ENCODE measurements around the gene FANCI.
"Not testable (repeated sequence)": the region's sequence is repeated elsewhere in the genome, so short reads cannot be mapped to it uniquely, and the experiment has no call there.

FANCI gene

DNA sequence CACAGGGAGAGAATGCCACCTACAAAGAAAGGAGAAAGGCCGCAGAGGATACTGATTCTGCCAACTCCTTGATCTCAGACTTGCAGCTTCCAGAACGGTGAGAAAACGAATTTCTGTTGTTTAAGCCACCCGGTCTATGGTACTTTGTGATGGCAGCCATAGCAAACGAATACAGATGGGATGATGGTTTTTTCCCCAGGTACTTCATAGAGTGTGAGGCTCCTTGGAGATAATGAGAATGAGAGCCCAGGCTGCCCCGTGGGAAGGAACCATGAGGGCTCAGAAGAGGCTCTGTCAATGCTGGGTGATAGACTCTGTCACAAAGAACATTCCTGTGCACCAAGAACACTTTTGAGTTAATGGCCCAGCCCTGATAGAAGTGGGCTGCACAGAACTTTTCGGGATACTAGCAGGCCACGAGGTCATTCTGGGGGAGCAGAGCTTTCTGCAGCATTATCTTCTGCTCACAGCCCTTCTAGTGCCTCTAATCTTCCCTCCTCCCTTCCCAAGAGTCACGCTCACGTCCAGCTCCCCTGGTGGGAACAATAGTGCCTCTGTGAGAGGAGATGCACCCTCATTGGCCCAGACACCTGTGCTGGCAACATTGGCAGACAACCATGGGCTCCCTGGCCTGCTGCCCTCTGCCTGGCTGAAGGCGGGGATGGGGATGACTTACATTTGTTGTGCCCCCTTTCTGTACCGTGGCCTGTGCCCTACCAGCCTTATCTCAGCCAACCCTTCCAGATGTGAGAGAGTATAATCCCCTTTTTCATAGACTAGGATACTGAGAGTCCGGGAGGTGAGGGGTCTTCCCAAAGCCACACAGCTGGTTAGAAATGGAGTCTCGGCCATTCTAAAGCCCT, 17.2 kb upstream of the FANCI start:
- DNase-seq = no peak

DNA sequence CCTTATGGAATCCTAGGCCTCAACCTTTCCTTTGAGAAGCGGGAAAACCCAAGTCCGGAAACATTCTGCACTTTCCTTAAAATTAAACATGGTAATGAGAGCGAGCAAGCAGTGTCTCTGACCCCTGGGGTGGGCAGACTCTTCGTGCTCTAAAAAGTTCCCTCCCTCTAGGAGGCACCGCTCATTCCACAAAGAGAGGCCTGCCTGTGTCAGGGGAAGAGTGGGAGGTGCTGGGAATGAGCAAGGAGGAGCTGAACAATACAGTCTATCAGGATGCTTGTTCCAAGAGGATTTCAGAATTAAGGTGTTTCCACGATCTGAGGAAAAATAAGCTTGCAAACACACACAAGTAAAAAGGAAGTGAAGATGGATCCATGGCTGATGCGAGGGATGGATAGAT, 16.4 kb upstream of the FANCI start:
- no peak for DNase-seq

DNA sequence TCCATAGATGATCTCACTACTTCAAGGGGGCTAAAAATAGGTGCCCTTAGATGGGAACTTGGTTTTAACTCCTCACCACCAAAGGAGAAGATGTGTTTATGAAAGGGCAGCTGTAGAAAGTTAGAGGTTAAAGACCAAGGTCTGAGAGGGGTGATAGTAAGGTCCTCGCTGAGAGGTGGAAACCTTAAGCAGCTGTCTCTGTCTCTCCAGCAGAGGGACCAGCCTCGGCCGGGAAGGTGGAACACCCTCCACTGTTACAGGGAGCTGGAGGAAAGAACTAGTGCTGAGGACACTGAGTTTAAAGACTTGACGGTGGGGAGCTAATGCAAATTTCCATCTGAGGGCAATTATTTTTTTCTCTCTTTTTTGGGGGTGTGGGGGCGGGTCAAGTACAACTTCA, 13.5 kb upstream of the FANCI start:
- no peak for DNase-seq

DNA sequence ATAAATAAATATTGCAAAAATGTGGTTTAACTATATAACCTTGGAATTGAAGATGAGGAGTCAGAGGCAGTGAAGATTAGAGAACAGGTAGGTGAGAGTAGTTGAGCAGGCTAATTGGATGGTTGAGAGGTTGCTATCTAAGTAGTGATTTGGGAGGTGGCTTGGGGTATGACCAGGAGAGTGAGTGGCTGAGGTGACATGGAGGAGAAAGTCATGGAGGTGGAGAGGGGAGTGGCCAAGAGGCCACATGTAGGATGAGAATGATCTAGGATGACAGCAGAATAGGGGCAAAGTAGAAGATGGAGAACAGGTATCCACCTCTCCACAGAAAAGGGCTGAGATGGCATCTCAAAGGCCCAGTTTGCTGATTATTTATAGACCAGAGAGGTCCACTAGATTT, 11.9 kb upstream of the FANCI start:
- DNase-seq = no peak

DNA sequence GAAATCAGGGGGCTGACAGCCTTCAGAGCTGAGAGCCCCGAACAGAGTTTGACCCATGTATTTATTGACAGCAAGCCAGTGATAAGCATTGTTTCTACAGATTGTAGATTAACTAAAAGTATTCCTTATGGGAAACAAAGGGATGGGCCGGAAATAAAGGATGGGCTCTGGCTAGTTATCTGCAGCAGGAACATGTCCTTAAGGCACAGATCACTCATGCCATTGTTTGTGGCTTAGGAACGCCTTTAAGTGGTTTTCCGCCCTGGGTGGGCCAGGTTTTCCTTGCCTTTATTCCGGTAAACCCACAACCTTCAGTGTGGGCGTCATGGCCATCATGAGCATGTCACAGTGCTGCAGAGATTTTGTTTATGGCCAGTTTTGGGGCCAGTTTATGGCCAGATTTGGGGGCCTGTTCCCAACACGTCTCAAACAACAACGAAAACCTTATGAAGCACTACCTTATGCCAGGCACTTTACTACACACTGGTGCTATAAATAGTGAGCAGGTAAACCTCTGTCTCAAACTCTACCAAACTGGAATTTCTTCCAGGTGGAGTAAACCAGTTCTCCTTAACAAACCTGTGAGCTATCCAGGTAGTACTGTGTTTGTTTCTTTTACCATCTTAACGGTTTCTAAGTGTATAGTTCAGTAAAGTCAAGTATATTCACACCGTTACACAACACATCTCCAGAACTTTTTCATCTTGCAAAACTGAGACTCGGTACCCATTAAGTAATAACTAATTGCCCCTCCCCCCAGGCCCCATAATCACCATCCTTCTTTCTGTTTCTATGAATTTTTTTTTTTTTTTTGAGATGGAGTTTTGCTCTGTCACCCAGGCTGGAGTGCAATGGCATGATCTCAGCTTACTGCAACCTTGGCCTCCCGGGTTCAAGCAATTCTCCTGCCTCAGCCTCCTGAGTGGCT, 3.6 kb upstream of the FANCI start:
- not testable (repeated sequence) for DNase-seq

DNA sequence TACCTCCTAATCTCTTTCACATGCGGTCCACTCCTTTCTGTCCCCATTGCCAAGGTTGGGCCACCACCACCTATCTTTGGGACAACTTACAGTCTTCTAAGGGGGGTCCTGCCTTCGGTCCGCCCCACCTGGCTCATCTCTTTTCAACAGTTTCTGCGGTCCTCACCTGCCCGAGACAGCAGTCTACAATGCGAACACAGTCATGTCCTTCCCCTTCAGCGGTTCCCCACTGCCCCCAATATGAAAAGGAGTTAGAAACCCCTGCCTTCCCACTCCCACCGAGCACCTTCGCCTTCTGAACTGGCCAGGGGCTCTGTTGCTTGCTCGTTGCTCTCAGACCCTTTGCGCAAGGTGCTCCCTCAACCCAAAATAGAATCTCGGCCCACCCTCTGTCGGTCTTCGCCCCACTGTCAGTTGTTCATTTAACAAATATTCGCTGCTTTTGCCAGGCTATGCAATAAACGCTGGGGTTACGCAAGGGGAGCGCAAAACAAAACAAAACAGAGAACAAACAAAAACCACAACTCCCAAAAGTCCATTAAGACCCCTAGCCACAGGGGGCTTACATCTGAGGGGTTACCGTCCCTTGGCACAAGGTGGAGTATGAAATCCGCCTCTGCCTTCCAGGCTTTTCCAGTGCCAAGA, 611 bp upstream of the FANCI start:
- no peak for DNase-seq

DNA sequence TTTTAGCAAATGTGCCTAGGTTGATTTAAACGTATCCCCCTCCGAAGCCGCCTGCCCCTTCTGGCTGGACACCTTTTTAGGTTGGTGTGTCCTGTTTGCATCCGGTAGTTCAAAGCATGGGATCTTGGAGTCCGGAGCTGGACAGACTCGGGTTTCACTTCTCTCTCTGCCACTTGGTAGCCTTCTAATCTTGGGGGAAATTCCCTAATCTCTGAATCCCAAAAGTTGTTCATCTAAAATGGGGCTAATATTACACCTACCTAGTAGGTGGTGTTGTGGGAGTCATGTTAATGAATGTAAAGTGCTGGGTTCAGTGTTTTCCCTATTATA, 760 bp downstream of the FANCI start:
- DNase-seq = no peak

DNA sequence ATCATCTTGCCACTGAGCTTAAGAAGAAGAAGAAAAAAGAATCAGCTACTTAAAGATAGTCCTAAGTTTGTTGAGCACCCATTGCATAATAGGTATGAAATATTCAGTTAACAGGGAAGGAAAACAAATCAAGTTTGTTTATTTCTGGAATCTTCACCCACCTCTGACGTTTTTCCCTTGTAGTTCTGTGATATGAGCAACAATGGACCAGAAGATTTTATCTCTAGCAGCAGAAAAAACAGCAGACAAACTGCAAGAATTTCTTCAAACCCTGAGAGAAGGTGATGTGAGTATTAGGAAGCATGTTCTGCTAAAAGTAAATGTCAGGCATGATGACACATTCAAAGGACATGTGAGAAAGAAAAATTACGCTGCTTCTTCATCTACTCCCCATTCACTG, 3.7 kb downstream of the FANCI start:
- no peak for DNase-seq

DNA sequence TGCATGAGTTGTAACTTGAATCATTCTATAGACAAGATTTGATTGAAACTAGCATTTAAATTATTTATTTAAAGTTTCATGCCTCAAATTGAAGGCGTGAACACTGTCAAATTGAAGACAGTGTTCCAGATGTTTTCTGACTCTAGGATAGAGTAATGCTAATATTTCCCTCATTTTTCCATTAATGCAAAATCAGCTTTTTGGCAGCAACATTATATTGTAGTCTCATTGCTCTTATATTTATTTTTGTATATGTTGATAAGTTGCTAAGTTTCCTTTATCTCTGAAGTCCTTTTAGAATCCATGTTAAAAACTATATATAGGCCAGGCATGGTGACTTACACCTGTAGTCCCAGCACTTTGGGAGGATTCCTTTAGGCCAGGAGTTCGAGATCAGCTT, 4.8 kb downstream of the FANCI start:
- DNase-seq = no peak

DNA sequence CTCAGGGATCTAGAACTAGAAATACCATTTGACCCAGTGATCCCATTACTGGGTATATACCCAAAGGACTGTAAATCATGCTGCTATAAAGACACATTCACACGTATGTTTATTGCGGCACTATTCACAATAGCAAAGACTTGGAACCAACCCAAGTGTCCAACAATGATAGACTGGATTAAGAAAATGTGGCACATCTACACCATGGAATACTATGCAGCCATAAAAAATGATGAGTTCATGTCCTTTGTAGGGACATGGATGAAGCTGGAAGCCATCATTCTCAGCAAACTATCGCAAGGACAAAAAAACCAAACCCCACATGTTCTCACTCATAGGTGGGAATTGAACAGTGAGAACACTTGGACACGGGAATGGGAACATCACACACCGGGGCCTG, 6.4 kb downstream of the FANCI start:
- DNase-seq = not testable (repeated sequence)

DNA sequence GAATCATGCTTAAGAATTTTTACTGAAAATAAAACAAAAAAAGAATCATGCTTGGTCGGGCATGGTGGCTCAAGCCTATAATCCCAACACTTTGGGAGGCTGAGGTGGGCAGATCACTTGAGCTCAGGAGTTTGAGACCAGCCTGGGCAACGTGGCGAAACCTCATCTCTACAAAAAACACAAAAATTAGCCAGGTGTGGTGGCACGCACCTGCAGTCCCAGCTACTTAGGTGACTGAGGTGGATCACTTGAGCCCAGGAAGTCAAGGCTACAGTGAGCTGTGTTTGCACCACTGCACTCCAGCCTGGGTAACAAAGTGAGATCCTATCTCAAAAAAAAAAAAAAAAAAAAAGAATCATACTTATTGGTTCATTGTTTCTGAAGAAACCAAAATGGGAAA, 33.5 kb downstream of the FANCI start:
- not testable (repeated sequence) for DNase-seq

DNA sequence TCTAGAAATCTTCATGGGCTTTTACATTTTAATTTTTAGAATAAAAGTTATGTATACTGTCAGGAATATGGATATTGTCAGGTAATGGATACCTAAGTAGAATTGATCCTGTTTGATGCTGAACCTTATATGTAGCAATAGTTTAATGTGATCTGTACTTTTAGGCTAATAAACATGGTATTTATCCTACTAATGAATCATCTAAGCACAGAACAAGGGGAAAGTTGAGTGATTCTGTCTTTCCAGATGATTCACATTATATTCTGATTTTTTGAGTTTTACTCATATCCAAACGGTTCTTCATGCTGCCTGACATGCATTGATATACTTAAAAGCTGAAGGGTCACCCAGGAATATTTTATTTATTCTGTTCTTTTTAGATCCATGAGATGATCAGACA, 34.5 kb downstream of the FANCI start:
- DNase-seq = no peak

DNA sequence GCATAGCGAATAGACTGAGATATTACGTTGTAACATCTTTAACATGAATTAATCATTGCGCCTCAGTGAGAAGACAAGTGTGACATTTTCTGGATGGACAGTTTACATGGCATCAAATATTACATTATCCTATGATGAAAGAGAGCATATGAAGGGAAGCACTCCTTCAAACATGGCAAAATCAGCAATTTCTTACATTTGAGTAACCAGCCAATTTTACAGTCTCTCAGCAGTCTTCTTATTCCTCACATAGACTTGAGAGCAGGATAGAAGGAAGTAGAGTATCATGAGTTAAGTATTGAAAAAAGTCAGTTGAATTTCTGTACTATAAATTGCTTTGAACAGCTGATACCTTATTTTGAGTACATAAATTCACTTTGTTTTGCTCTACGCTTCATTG, 38.9 kb downstream of the FANCI start:
- no peak for DNase-seq

DNA sequence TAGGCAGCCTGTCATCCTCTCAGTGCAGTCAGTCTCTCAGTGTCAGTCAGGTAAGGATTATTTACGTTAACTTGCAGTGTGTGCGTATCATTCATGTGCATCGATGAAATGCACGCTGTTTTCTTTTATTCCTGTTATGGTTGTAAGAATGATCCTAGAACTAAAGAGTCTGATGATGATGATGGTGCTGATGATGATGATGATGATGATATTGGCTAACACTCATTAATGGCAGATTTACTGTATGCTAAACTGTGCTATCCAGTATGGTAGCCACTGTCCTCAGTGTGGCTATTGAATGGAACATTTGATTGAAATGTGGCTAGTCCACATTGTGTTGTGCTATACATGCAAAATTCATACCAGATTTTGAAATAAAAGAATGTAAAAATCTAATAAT, 39.4 kb downstream of the FANCI start:
- no peak for DNase-seq

DNA sequence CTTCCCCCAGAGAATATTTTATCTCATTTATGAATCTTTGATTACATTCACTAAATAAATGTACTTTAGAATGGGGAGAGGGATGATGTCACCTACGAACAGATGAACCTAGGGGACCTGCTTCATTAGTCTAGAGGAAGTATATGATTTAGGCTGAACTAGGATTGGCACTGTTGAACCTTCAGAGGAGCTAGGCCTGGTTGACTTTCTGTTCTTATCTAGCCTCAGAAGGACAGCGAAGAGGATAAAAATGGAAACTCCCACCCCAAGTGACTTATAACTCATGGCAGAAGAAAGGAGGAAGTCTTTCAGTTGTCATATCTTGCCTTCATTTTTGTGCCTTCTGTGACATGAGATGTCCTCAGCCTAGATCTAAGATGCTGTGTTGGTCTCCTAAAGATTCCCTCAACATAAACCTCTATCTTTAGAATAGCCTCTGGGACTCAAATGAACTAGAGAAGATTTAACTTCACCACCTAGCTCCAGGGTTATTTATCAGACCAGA, 48.2 kb downstream of the FANCI start:
- DNase-seq = no peak

DNA sequence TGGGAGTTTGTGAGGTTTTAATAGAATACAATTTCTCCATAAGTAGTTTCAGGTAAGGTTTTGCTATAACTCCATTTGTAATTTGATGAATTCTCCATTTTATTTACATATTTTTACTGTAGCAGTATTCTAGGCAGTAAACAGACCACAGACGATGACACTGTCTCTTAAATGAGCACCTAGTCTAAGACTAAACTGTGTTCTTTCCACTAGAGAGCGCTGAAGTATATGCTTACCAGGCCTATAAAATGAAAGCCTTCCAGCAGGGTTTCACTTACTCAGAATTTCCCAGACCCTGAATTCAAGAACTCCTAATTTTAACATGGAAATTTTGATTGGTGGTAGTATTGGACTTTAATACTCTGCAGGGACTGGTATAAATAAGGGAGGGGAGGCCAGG, 49.2 kb downstream of the FANCI start:
- DNase-seq = no peak

DNA sequence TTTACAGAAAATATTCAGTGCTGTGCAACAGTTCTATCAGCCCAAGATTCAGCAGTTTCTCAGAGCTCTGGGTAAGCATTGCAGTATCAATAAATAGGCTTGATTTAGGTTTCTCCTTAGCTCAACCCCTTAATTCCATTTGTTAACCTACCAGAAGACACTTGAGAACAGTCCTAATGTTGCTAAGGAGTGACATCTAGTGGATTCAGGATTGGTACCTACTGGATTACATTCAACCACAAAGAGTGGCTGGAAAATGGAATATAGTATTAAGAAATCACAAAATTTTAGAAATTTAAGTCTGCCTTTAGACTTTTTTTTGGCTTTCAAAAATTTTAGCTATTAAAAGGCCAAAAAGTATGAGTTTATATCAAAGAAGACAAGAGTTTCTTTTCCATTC, 56.1 kb downstream of the FANCI start:
- DNase-seq = no peak

DNA sequence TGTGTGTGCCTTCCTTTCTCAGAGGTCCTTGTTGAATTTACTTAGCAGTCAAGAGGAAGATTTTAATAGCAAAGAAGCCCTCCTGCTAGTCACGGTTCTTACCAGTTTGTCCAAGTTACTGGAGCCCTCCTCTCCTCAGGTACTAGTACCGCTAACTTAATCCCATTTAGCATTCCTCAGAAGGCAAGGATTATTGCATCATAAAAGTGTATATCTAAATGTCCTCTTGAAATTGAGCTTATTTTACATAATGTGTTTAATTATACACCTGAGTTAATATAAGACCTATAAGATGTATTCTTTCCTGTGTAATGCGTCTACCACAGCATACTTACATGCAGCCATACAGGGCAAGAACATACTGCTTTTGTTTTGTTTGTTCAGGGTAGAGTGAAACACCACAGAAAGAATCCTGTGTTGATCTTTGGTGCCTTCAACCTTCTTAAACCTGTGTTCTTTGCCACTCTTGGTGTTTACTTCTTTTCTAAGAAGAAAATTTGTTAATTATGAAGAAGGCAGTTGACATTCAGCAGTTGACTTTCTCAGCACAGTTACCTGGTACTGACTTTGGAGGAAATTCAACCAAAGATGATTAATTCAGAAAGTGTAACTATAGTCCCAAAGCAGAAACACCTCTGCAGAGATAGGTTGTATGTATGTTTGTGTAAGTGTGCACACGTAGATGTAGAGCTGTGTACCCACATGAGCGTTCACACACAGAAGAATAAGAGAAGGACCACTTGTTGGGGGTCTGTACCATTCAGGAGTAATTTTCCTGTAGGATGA, 57.7 kb downstream of the FANCI start:
- DNase-seq = no peak

DNA sequence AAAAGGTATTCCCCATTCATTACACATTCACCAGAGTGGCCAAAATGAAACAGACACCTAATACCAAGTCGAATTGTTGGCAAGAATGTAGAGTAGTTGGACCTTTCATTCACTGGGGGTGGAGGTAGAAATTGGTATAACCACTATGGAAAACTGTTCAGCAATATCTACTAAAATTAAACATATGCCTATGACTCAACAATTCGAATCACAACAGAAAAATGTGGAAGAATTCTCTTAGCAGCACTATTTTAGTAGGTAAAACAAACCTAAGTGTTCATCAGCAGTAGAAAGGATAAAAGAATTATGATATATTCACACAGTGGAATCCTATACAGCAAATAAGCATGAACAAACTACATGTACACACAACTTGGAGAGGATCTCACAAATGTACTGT, 60.2 kb downstream of the FANCI start:
- no peak for DNase-seq

DNA sequence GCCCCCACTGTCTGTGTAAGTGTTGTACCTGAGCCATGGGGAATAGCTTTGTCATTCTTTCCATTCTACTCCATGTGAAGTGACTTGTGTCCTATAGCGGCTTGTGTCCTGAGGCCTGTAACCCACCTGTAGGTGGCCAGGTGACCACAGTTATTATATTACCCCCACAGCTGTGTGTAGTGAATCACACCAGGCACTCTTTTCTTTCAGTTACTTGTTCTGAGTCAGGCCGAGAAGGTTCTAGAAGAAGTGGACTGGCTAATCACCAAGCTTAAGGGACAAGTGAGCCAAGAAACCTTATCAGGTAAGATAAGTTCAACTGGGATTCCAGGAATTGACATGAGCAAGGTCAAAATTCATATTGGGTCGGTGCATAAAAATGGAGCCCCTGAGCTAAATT, 61.6 kb downstream of the FANCI start:
- no peak for DNase-seq

DNA sequence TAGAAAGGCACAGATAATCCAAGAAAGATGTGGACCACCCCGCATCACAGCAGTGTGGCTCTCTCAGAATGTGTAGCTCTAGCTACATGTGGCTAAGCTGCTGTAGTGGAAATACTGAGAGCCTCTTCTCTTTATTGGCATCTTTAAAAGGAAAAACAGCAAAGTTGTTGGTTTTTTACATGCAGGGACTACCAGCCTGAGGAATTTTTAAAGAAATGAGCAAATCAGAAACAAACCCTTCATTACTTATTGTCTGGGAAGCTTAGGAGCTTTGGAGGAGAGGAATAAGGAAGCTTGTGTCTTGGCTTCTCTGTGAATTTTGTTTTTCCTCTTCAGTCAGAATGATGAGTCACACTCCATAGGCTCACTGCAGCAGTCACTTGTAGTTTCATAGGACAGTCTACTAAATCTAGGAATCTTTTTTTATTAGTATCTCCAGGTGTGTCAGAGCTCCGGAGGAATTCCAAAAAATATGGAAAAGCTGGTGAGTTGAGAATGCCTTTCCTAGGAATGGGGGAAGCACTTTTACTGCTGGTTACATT, 63.3 kb downstream of the FANCI start:
- no peak for DNase-seq

DNA sequence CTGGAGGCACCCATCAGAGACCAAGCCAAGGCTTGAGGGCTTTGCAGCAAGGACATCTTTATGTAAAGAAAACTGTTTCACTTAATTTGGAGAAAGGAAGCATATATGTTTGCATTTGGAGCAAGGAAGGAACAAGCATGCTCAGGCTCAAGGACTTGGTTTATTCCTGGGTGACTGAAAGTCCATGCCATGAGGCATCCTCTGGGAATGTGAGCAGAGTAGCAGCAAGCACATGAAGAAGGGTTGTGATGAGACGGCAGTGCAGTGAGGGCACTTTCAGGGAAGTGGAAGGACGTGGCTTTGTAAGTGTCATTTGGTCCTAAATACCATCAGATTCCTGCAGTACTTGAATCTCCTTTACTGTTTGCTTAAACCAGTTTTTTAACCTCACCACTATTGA, 64.0 kb downstream of the FANCI start:
- no peak for DNase-seq
